Sigmoid colon (tissue), 7 donors: ENCODE results near the gene SPRED3. TPM values are rescaled to one million over a fixed set of nuclear protein-coding genes. Genes with fewer than 3 reads are reported as not detected.

Source experiments
- DNase-seq: peaks from one replicate; pipeline ENCODE4 v3.0.0-alpha.2; 2019
- H3K27ac ChIP-seq, 4 donors: fragments of 200-600 bp; sonication (generic); one replicate each; pipeline ENCODE4 v1.5.1; 2016 to 2019; ENCODE audit warnings: mild to moderate bottlenecking in 1 of 4
- H3K27me3 ChIP-seq, 3 donors: fragments of 200-600 bp; sonication (generic); one replicate each; pipeline ENCODE4 v1.5.1; 2019; ENCODE audit warnings: mild to moderate bottlenecking in 1 of 3
- H3K36me3 ChIP-seq, 4 donors: fragments of 200-600 bp; sonication (generic); one replicate each; pipeline ENCODE4 v1.5.1; 2016 to 2019
- H3K4me1 ChIP-seq, 4 donors: fragments of 200-600 bp; sonication (generic); one replicate each; pipeline ENCODE4 v1.5.1; 2017 to 2019
- H3K4me3 ChIP-seq, 4 donors: fragments of 200-600 bp; sonication (generic); one replicate each; pipeline ENCODE4 v1.5.1; 2017 to 2019; ENCODE audit warnings: mild to moderate bottlenecking in 2 of 4, moderate library complexity in 1 of 4
- H3K9me3 ChIP-seq, 4 donors: fragments of 200-600 bp in 3 of 4; sonication (generic) in 3 of 4; one replicate each; pipeline versions ENCODE4 v1.5.1 to v1.6.1; 2013 to 2019
- CTCF ChIP-seq, 4 experiments: fragments of 450-650 bp in 3 of 4; fragments of 200-600 bp in 1 of 4; IDR thresholded peaks; one replicate each; pipeline ENCODE4 v1.5.1; 2016 to 2019; ENCODE audit warnings: antibody characterized with exemption in 4 of 4, mild to moderate bottlenecking in 3 of 4, moderate library complexity in 2 of 4
- EP300 ChIP-seq, 4 donors: sonication (generic); formaldehyde crosslinking; IDR thresholded peaks; one replicate each; pipeline ENCODE4 v1.6.1; 2017; ENCODE audit warnings: antibody characterized with exemption in 4 of 4
- POLR2A ChIP-seq, 2 donors: fragments of 450-650 bp; IDR thresholded peaks; one replicate each; pipeline ENCODE4 v1.6.1; 2016; ENCODE audit warnings: antibody characterized with exemption in 2 of 2, mild to moderate bottlenecking in 2 of 2, moderate library complexity in 2 of 2
- POLR2AphosphoS5 ChIP-seq, 4 donors: sonication (generic); formaldehyde crosslinking; IDR thresholded peaks; one replicate each; pipeline ENCODE4 v1.6.1; 2017; ENCODE audit warnings: antibody characterized with exemption in 4 of 4
- WGBS, 2 donors: extraction: QIAGEN DNeasy Blood & Tissue Kit; methylation state at CpG; one replicate each; pipeline ENCODE4 v1.1.7; 2013; 5-methylcytosine and 5-hydroxymethylcytosine counted together
- intact Hi-C: fragments of 100-400 bp; cut with DNase I; formaldehyde crosslinking; loops from one replicate; pipeline ENCODE4 v1.15.1; 2023
- polyA plus RNA-seq, 3 donors: library from polyadenylated mRNA; stranded (reverse); fragments of 200-250 nt; gene quantifications; one replicate each; pipeline ENCODE4 v1.2.3, GENCODE V29; 2013
- total RNA-seq, 4 donors: library from RNA; depleted of rRNA; stranded (reverse); fragments of >200 nt; gene quantifications; one replicate each; pipeline ENCODE4 v1.1.0, GENCODE V29; 2016
- donor health status: healthy with polysubstance abuse.
- donor health status: Bipolar disorder and iron deficiency.
- donor health status: healthy.

The SPRED3 gene
- total and polyA plus RNA-seq, 7 donors = under 0.01 to 1.5 (median 0.36) TPM; not detected in 2

- intact Hi-C loops = no loop called here
- no peak overlapping the region for H3K27ac ChIP-seq
- 63 to 65% methylated on average over 9 of the region's 9 CpGs for WGBS, 2 donors
- TF ChIP-seq POLR2A (IDR thresholded peaks at IDR 0.05) (no peak), POLR2AphosphoS5 (IDR thresholded peaks at IDR 0.05) (no peak), CTCF (IDR thresholded peaks at IDR 0.05) (no peak), EP300 (IDR thresholded peaks at IDR 0.05) (no peak)
- no peaks in the 10 kb centered on the region for H3K36me3 ChIP-seq
- no peak overlapping the region for H3K4me3 ChIP-seq
- no peak for DNase-seq
- H3K27me3 ChIP-seq = peaks cover 22 to 71% (median 61%) of the 10 kb centered on the region in 3 donors
- no peaks in the 10 kb centered on the region for H3K9me3 ChIP-seq
- peaks cover 0 to 12% (median 6%) of the 10 kb centered on the region in 4 donors for H3K4me1 ChIP-seq
Observed at GRCh38 chr19:38399081-38399480, 10.6 kb downstream of the SPRED3 start.

- H3K27me3 ChIP-seq = peaks cover 22 to 67% (median 57%) of the 10 kb centered on the region in 3 donors
- WGBS, 2 donors = 66 to 79% methylated on average over 1 of the region's 1 CpG
- intact Hi-C loops = no loop called here
Observed at GRCh38 chr19:38399537-38399936, 11.0 kb downstream of the SPRED3 start.

GRCh38 chr19:38400361-38400760, 11.9 kb downstream of the SPRED3 start:
- Histone ChIP-seq H3K27ac (no peak overlapping the region), H3K36me3 (no peaks in the 10 kb centered on the region), H3K27me3 (peaks cover 21 to 59% (median 49%) of the 10 kb centered on the region in 3 donors), H3K4me3 (no peak overlapping the region), H3K9me3 (no peaks in the 10 kb centered on the region), H3K4me1 (peaks cover 0 to 15% (median 7%) of the 10 kb centered on the region in 4 donors)
- no peak for TF ChIP-seq EP300 (IDR thresholded peaks at IDR 0.05)
- TF ChIP-seq POLR2AphosphoS5 (IDR thresholded peaks at IDR 0.05) = no peak
- no peak for TF ChIP-seq POLR2A (IDR thresholded peaks at IDR 0.05)
- TF ChIP-seq CTCF (IDR thresholded peaks at IDR 0.05) = no peak
- no peak for DNase-seq
- WGBS, 2 donors = 86 to 89% methylated on average over 5 of the region's 5 CpGs
- intact Hi-C loops = loop anchor here (5.0 kb wide), 1 partner anchor 217 kb away; the partner anchor contains the start of genes EIF3K and MAP4K1

More at GRCh38 chr19:38399537-38399936, 11.0 kb downstream of the SPRED3 start:
- no peak for DNase-seq
- Histone ChIP-seq H3K9me3 (no peaks in the 10 kb centered on the region), H3K27ac (no peak overlapping the region), H3K36me3 (no peaks in the 10 kb centered on the region), H3K4me3 (no peak overlapping the region), H3K4me1 (peaks cover 0 to 15% (median 7%) of the 10 kb centered on the region in 4 donors)
- TF ChIP-seq POLR2A (IDR thresholded peaks at IDR 0.05) (no peak), CTCF (IDR thresholded peaks at IDR 0.05) (no peak), POLR2AphosphoS5 (IDR thresholded peaks at IDR 0.05) (no peak), EP300 (IDR thresholded peaks at IDR 0.05) (no peak)

GRCh38 chr19:38401148-38401547, 12.7 kb downstream of the SPRED3 start:
- H3K4me3 ChIP-seq = no peak overlapping the region
- H3K4me1 ChIP-seq = peaks cover 0 to 15% (median 7%) of the 10 kb centered on the region in 4 donors
- peaks cover 14 to 51% (median 43%) of the 10 kb centered on the region in 3 donors for H3K27me3 ChIP-seq
- H3K27ac ChIP-seq = no peak overlapping the region
- 49 to 75% methylated on average over 3 of the region's 3 CpGs for WGBS, 2 donors
- no peaks in the 10 kb centered on the region for H3K9me3 ChIP-seq
- intact Hi-C loops = loop anchor here (5.0 kb wide), 1 partner anchor 216 kb away; the partner anchor contains the start of genes EIF3K and MAP4K1
- TF ChIP-seq POLR2AphosphoS5 (IDR thresholded peaks at IDR 0.05) (no peak), EP300 (IDR thresholded peaks at IDR 0.05) (no peak), POLR2A (IDR thresholded peaks at IDR 0.05) (no peak), CTCF (IDR thresholded peaks at IDR 0.05) (no peak)
- no peak for DNase-seq
- peaks cover 0 to under 1% (median 0%) of the 10 kb centered on the region in 4 donors for H3K36me3 ChIP-seq
